ENCODE results near the gene PHF3.

DNA sequence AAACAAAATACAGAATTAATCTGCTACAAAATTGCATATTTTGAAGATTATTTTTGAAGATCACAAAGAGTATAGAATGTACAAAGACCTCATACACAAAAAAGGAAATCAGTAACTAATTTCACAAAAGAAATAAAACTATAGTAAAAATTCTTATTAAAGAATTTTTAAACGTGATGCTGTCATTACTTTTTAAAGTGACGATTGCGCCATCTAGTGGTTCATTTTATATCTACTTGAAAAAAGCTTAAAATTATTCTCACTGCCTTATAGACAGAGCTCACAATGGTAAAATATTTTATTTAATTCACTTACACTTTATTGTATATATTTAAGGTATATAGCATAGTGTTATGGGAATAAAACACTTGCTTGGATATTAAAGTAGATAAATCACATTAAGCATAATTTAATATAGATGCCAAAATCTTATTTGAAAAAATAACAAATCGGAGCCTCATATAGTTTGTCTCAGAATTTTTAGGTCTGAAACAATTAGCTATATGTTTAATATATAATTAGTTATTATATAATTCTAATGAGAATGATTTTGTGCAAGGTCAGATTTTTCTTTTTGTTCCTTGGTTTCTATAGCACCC lies 128.8 kb downstream of the PHF3 start:
- TF ChIP-seq, protein P1, sequence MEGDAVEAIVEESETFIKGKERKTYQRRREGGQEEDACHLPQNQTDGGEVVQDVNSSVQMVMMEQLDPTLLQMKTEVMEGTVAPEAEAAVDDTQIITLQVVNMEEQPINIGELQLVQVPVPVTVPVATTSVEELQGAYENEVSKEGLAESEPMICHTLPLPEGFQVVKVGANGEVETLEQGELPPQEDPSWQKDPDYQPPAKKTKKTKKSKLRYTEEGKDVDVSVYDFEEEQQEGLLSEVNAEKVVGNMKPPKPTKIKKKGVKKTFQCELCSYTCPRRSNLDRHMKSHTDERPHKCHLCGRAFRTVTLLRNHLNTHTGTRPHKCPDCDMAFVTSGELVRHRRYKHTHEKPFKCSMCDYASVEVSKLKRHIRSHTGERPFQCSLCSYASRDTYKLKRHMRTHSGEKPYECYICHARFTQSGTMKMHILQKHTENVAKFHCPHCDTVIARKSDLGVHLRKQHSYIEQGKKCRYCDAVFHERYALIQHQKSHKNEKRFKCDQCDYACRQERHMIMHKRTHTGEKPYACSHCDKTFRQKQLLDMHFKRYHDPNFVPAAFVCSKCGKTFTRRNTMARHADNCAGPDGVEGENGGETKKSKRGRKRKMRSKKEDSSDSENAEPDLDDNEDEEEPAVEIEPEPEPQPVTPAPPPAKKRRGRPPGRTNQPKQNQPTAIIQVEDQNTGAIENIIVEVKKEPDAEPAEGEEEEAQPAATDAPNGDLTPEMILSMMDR (IDR thresholded peaks at IDR 0.05) = peak; percentile 51 to 66 (median 58)
- TF ChIP-seq EP300 (IDR thresholded peaks at IDR 0.05) = no peak

Data from gastroesophageal sphincter (tissue), 3 donors.